ENCODE measurements around the gene VAV3. TPM values are rescaled to one million over a fixed set of nuclear protein-coding genes. Genes with fewer than 3 reads are reported as not detected.

The VAV3 gene
- total and polyA plus RNA-seq, 10 of the 15 experiments (the other 5 are each of a cell fraction or from before 2014, with no cell fraction given): 0.84 to 5.5 (median 3.4) TPM

DNA sequence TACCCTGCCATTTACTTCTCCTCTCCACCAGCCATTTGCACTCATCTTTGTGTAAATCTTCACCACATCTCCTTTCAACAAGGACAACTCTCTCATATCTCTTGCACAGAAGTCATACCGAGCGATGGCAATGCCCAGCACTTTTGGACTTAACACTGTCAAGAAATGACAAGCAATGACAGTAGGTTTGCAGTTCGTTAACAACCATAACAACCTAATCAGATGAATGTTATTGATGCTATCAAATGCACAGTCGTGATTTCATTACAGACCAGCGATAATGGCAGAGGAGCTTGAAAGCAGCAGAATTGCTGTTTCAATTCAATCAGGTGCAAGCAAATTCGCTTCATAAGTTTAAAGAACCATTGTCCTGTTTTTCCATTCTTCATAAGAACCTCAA lies 390.9 kb downstream of the VAV3 start (continued):
- TF ChIP-seq, protein P1, sequence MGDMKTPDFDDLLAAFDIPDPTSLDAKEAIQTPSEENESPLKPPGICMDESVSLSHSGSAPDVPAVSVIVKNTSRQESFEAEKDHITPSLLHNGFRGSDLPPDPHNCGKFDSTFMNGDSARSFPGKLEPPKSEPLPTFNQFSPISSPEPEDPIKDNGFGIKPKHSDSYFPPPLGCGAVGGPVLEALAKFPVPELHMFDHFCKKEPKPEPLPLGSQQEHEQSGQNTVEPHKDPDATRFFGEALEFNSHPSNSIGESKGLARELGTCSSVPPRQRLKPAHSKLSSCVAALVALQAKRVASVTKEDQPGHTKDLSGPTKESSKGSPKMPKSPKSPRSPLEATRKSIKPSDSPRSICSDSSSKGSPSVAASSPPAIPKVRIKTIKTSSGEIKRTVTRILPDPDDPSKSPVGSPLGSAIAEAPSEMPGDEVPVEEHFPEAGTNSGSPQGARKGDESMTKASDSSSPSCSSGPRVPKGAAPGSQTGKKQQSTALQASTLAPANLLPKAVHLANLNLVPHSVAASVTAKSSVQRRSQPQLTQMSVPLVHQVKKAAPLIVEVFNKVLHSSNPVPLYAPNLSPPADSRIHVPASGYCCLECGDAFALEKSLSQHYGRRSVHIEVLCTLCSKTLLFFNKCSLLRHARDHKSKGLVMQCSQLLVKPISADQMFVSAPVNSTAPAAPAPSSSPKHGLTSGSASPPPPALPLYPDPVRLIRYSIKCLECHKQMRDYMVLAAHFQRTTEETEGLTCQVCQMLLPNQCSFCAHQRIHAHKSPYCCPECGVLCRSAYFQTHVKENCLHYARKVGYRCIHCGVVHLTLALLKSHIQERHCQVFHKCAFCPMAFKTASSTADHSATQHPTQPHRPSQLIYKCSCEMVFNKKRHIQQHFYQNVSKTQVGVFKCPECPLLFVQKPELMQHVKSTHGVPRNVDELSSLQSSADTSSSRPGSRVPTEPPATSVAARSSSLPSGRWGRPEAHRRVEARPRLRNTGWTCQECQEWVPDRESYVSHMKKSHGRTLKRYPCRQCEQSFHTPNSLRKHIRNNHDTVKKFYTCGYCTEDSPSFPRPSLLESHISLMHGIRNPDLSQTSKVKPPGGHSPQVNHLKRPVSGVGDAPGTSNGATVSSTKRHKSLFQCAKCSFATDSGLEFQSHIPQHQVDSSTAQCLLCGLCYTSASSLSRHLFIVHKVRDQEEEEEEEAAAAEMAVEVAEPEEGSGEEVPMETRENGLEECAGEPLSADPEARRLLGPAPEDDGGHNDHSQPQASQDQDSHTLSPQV (IDR thresholded peaks at IDR 0.05): no peak
- no peak for TF ChIP-seq ZBED1 (IDR thresholded peaks at IDR 0.05; ENCODE audit: borderline replicate concordance)

DNA sequence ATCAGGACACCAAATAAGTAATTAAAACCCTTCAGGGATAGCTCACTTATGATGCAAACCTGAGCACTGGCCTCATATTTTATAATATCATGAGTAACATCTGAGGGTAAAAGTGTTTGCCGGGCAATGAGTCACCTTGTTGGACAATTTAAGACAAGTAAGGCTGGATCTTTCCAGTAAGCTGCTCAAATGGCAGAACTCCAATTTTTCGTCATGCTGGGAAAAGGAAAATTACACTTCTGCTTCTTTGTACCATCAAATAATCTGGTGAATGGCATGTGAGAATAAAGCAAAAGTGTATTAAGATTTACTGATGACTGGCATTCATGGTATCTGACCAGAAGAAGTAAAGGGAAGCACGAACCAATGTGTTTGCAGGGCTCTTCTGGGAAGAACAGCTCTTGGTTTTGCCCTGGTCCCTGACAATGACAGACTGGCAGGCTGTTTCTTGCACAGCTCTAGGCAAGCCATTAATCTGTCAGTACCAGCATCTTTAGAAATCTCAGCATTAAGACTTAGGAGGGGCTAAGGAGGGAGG lies 392.2 kb downstream of the VAV3 start:
- no TSS peak for BruUV-seq (replicated peaks)
- Histone ChIP-seq H4K20me1 (ENCODE audit: control insufficient read depth, insufficient read depth) (no peaks in the 10 kb centered on the region), H3K79me2 (ENCODE audit: control insufficient read depth, insufficient read depth, low read length) (no peaks in the 10 kb centered on the region), H3K9ac (ENCODE audit: control insufficient read depth, insufficient read depth, low read length) (no peak overlapping the region), H3K4me1 (ENCODE audit: control insufficient read depth, insufficient read depth, low read length) (no peaks in the 10 kb centered on the region), H3K27me3 (replicated peaks in 1 of 2; ENCODE audit: control insufficient read depth in 2 of 2, insufficient read depth in 2 of 2, low read length in 1 of 2) (no peaks in the 10 kb centered on the region), H3K4me3 (no peak overlapping the region), H2AFZ (ENCODE audit: control insufficient read depth, low read depth, low read length) (no peak overlapping the region), H3K27ac (ENCODE audit: control insufficient read depth, insufficient read depth) (no peak overlapping the region), H3K4me2 (ENCODE audit: control insufficient read depth, insufficient read depth) (no peak overlapping the region), H3K36me3 (ENCODE audit: control insufficient read depth in 2 of 2, insufficient read depth in 2 of 2, low read length in 1 of 2) (no peaks in the 10 kb centered on the region), H3K9me3 (replicated peaks; ENCODE audit: control insufficient read depth, insufficient read depth, low read length) (no peaks in the 10 kb centered on the region)
- ChIA-PET POLR2A (no interaction called here), CTCF (no interaction called here), SMC1A (ENCODE audit: uncharacterized antibody, unreplicated experiment) (no interaction called here), RAD21 (ENCODE audit: unreplicated experiment) (no interaction called here)
- 20% methylated on average over 3 of the region's 3 CpGs for WGBS (ENCODE audit: insufficient coverage, insufficient replicate concordance, low lambda C conversion rate, missing lambda C conversion rate)
- in situ Hi-C loops (cut with MboI): no loop called here
- TF ChIP-seq, protein P2, sequence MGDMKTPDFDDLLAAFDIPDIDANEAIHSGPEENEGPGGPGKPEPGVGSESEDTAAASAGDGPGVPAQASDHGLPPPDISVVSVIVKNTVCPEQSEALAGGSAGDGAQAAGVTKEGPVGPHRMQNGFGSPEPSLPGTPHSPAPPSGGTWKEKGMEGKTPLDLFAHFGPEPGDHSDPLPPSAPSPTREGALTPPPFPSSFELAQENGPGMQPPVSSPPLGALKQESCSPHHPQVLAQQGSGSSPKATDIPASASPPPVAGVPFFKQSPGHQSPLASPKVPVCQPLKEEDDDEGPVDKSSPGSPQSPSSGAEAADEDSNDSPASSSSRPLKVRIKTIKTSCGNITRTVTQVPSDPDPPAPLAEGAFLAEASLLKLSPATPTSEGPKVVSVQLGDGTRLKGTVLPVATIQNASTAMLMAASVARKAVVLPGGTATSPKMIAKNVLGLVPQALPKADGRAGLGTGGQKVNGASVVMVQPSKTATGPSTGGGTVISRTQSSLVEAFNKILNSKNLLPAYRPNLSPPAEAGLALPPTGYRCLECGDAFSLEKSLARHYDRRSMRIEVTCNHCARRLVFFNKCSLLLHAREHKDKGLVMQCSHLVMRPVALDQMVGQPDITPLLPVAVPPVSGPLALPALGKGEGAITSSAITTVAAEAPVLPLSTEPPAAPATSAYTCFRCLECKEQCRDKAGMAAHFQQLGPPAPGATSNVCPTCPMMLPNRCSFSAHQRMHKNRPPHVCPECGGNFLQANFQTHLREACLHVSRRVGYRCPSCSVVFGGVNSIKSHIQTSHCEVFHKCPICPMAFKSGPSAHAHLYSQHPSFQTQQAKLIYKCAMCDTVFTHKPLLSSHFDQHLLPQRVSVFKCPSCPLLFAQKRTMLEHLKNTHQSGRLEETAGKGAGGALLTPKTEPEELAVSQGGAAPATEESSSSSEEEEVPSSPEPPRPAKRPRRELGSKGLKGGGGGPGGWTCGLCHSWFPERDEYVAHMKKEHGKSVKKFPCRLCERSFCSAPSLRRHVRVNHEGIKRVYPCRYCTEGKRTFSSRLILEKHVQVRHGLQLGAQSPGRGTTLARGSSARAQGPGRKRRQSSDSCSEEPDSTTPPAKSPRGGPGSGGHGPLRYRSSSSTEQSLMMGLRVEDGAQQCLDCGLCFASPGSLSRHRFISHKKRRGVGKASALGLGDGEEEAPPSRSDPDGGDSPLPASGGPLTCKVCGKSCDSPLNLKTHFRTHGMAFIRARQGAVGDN (IDR thresholded peaks at IDR 0.05): no peak
- TF ChIP-seq CREM (IDR thresholded peaks at IDR 0.05; ENCODE audit: low read depth) (no peak), RAD21 (IDR thresholded peaks at IDR 0.05; ENCODE audit: insufficient read depth, low read depth, low read length) (no peak), MXI1 (IDR thresholded peaks at IDR 0.05; ENCODE audit: low read depth, low read length) (no peak)
- TF ChIP-seq, protein P3, sequence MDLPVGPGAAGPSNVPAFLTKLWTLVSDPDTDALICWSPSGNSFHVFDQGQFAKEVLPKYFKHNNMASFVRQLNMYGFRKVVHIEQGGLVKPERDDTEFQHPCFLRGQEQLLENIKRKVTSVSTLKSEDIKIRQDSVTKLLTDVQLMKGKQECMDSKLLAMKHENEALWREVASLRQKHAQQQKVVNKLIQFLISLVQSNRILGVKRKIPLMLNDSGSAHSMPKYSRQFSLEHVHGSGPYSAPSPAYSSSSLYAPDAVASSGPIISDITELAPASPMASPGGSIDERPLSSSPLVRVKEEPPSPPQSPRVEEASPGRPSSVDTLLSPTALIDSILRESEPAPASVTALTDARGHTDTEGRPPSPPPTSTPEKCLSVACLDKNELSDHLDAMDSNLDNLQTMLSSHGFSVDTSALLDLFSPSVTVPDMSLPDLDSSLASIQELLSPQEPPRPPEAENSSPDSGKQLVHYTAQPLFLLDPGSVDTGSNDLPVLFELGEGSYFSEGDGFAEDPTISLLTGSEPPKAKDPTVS (IDR thresholded peaks at IDR 0.05; ENCODE audit: low read depth, low read length): no peak
- no peak for DNase-seq (ENCODE audit: low read depth, low spot score)
- no peak for FAIRE-seq
- no peak for ATAC-seq
- intact Hi-C loops (cut with micrococcal nuclease; ENCODE audit: unreplicated experiment): no loop called here

All from GM12878 (cell line).